ENCODE measurements around the gene VWA3A. TPM values are rescaled to one million over a fixed set of nuclear protein-coding genes. Genes with fewer than 3 reads are reported as not detected.

VWA3A gene
- total and polyA plus RNA-seq, 2 of the 8 experiments (the other 6 are each of a cell fraction or from before 2014, with no cell fraction given): 0.05 TPM; not detected in 1

- TF ChIP-seq HDAC2 (IDR thresholded peaks at IDR 0.05; ENCODE audit: borderline replicate concordance in 1 of 2, low read depth in 2 of 2, low read length in 2 of 2): no peak
- TF ChIP-seq MAFK (IDR thresholded peaks at IDR 0.05; ENCODE audit: low read depth, low read length): no peak
- TF ChIP-seq RXRA (IDR thresholded peaks at IDR 0.05; ENCODE audit: insufficient read depth, low read depth, low read length): no peak
These were observed 32.4 kb downstream of the VWA3A start (continued) for GRCh38 chr16:22124583-22125284.

All from H1 (cell line).